ENCODE measurements around the gene NR3C2.

The NR3C2 gene

DNA sequence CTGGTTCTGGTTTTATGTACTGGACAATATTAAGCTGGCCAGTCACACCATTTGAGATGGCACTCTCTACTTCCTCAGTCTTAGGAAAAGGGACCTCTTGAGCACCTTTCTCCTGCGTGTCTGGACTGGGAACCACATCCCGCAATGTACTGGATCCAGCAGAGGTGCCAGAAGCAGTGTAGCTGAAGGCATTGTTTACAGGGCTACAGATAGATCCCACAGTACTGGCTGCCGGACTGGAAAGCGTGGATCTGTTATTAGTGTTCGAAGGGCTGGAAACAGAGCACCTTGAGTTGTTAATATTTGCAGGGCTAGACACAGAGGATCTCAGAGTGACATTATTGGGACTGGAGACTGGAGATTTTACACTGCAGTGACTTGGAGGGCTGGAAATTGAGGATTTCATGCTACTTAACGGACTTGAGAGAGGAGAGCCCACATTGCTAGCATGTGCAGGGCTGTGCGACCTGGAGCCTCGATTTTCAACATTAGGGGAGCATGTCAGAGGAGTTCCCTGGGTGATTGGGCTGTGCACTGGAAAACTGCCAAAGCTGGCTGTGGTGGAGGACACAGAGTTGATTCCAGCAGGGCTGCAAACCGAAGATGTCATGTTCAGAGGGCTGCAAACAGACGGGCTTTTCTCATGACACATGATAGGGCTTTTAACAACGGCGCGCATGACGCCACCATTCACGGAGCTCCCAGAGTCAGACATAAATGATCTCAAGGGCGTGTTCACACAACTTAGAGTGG, 6.4 kb downstream of the NR3C2 start:
- no peak for DNase-seq (ENCODE audit: low read depth, low spot score)

DNA sequence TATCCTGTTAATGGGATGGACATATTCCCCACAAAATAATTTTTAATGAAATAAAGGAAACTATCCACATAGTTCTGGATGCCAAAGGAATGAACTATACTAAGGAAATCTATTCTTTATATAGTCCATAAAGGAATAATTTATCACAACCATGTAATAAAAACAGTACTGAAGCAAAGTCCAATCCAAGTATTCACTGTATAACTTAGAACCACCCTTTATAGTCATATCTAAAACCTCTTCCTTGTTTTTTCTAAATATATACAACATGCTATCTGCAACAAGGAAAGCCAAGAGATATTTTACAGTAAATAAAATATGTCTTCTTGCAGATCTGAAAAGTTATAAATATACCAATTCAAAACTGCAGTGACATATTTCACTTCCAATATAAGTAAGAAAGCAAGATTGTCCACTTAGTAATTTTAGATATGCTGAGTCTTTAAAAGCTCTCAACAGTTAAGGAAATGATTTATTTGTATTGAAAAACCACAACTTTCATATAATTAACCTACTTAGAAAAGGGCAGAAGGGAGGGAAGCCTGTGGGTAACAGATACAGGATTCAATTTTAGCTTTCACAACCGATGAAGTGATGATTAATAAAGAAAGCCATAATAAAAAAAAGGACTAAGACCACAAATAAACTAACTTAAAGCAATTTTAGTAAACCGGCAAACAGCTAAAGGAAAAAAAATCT, 8.0 kb downstream of the NR3C2 start:
- no peak for DNase-seq (ENCODE audit: low read depth, low spot score)

DNA sequence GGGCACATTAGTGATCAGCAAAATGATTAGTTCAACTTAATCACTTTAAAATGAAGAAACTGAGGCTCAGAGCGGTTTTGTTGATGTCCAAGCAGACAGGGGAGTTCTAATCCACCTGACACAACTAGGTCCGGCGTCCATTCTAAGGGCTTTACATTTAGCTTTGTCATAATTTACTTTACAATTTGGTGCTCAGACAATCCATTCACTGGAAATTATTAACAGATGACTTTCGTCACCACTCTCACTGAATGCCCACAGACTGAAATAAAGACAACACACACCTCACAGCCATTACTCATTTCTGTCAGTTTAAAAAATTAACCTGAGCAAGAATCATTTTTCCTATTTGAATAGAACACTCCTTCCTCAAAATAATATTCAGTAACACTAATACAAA, 10.8 kb downstream of the NR3C2 start:
- no peak for DNase-seq (ENCODE audit: low read depth, low spot score)

DNA sequence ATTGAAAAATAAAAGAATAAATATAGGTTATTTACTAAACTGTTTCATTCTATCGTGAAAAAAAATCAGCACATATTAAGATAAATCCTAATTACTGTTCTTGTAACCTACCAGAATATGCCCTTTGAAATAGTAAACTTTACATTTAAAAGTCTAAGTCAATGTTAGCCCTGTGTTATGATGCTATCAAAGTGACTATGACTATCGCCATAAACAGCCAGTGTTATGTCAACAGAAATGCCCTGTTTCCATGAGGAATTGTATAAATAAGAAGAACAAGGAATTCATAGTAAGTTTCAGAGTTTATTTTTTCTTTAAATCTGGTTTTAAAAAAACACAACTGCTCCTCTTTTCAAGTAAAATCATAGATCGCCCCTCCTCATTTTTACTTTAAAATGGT, 11.4 kb downstream of the NR3C2 start:
- no peak for DNase-seq (ENCODE audit: low read depth, low spot score)

DNA sequence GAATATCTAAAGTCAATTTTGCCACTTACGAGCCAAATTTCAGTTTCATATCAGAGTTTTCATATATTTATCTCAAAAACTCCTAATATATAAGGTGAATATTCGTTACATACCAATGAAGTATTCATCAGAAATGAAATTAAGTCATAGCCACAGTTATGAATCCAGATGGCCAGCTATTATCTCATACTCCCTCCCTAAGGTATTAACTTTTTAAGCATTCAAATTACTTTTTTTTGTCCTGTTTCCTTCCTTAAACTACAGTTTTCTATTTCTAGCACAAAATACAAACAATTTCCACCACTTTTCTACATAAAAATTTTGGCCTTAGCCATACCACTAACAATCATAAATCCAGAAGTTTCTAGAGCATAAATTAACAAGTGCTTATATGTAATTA, 13.0 kb downstream of the NR3C2 start:
- DNase-seq (ENCODE audit: low read depth, low spot score): no peak

DNA sequence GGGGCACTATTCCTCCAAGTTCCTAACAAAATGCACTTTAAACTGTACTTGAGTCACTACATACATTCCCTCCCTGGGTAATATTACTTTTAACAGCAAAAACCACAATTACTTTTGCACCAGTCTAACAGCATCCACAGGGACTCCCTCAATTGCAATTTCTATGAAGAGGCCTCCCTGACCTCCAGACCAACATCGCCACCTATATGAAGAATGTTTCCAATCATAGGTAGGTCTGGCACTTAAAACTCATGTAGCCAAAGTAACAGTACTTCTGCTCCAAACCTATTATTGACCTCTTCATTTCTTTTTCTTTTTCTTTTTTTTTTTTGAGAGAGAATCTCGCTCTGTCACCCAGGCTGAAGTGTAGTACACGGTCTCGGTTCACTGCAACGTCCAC, 15.6 kb downstream of the NR3C2 start:
- DNase-seq (ENCODE audit: low read depth, low spot score): no peak

DNA sequence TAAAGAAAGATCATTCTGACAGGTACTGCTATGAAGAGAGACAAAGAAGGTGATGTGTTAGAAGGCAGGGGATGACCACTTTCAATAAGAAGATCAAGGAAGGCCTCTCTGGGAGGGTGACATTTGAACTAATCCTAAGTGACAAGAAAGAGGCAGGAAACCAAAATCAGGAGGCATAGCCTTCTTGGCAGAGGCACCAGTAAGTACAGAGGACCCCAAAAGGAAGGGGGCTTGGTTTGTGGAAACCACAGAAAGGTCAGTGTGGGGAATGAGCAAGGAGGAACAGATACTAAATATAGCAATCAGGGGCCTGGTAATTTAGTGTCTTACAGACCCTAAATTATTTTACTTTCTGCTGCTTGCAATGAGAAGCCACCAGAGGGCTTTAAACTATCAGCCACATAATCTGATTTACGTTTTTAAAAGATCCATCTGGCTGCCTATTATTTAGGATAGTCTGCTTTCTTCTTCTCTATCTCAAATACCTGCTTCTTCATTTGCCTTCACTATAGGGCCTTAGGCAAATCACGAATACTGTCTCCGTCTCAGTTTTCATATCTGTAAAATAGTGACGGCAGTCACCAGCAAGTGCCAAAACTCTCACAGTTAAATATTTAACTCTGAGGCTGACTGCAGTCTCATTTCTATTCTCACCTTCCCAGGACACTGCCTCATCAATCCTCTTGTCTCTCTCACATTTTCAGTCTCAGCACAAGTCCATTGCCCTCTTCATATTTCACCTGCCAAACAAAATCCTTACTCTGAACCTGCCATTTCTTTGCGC, 16.7 kb downstream of the NR3C2 start:
- DNase-seq (ENCODE audit: low read depth, low spot score): no peak

DNA sequence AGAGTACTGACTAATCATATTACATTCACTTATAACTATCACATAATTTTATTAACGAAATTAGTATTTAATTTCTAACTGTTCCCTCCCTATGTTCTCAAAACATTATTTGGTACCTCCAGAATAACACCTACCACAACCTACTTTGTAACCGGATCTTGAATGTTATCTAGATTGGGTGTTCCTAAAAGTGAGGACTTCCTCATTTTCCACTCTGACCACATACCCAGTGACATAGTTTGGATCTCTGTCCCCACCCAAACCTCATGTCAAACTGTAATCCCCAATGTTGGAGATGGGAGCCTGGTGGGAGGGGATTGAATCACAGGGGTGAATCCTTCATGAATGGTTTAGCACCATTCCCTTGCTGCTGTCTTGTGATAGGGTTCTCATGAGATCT, 21.8 kb downstream of the NR3C2 start:
- no peak for DNase-seq (ENCODE audit: low read depth, low spot score)

DNA sequence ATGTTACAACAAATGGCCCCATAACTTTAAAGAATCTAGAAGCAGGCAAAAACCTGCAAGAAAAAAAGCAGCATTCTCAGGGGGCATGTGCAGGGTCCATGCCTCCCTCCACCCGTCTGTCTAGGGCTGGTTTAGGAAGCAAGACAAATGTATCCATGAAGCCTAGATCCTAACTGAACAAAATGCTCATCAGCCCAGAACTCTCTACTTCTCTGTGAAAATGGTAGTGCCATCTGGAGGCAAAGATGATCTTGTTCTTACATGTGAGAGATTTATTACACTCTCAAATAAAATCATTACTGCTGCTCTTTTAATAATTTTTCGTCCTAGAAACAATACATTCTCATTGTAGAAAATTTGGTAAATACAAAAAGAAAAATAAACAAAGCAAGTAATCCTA, 26.7 kb downstream of the NR3C2 start:
- no peak for DNase-seq (ENCODE audit: low read depth, low spot score)

DNA sequence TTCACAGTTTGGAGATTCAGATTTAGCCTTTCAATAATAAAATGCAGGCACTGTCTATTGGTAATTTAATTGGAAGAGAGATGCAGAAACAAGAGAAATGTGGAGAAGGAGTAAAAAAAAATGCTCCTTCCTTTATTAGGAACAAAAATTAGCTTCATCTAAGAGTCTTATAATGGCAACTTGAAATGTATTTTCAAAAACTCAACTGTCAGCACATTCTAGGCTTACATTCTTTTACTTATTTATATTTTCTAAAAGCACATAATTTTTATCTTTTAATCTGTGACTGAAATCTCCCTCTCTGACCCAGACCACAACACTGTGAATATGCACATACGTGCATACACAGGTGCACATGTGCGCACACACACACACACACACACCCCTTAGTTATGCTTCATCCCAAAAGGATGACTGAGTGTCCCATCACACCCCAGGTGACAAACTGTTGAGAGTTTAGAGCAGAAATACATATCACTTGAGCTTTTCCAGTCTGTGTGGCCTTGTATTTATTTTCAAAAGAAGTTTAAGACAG, 29.7 kb downstream of the NR3C2 start:
- no peak for DNase-seq (ENCODE audit: low read depth, low spot score)

DNA sequence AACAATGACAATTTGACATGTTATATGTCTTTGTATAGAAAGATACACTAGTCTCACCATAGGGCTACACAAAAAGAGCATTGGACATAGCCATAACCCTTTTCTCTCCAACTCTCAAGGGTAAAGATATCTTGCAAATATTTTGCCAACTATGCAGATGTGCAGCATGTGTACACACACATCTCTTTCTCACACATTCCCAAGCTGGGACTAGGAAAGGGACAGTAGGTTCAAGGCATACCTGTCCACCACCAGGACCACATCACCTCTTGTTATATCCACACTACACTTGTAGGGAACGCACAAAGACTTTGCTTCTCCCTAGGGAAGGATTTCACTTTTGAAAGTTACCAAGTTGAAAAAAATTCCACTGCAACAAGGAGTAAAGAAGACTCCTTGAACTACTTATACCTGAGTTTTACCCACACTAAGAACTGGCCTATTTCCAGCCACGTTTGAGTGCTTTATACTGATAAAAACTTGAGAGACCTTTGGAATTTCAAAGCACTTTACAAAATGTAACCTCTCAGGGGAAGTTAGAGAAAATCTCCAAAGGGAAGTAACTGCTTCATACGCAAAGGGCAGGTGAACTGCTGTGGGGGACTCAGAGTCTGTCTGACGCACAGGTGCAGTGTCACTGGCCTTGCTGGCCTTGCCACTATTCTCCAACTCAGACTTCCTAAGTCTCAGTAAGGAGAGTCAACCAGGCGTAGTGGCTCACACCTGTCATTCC, 36.9 kb downstream of the NR3C2 start:
- DNase-seq (ENCODE audit: low read depth, low spot score): no peak

DNA sequence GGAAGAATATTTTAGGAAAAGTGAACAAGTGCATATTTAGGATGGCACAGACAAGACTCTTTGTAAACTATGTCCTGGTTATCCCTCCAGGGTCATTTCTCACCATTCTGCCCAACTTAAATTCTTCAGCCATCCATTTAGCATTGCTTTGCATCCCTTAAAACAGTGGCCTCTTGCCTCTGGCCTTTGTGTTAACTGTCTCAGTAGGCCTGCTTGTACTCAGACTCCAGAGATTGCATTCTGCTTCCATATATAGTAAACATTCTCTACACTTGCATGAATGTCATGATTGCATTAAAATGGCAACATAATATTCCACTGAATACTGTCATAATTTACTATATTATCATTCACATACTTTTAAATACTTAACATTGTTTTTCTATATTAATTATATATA, 43.2 kb downstream of the NR3C2 start:
- no peak for DNase-seq (ENCODE audit: low read depth, low spot score)

DNA sequence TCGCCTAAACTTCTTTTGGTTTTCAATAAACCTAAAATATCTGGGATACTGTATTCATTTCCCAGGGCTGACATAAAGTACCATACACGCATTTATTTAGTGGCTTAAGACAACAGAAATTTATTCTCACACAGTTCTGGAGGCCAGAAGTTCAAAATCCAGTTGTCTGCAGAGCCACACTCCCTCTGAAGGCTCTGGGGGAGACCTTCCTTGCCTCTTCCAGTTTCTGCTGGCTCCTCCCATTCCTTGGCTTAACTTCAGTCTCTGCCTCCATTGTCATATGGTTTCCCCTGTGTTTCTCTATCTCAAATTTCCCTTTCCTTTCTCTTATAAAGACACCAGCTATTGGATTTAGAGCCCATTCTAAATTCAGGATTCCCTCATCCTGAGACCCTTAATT, 44.4 kb downstream of the NR3C2 start:
- DNase-seq (ENCODE audit: low read depth, low spot score): no peak

DNA sequence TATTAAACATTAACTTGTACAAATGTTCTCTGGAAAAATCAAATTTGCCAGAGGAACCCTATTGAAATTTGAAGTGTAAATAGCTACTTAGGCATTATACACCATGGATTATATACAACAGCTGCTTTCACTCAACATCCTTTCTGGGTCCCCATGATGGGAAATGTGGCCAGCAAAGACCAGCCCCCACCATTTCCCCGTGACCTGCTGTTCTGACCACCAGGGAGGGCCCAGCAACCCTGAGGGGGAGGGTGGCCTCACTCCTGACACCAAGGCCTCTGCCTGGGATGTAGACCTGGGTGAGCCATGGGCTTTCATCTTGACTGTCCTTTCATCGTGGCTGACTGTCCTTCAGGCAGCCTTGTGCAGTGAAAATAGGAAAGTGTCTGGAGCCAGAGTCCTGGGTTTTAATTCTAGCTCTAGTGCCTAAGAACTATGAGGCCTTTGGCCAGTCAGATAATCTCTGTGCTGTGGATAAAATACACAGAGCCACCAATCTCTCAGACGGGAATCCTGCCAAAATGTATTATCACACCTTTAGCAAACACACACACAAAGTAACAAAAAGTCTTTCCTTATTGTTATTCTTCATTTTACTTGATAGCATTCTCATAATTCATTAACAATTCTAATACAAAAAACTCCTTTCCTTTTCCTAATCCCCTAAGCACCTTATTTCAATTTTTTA, 45.1 kb downstream of the NR3C2 start:
- no peak for DNase-seq (ENCODE audit: low read depth, low spot score)

DNA sequence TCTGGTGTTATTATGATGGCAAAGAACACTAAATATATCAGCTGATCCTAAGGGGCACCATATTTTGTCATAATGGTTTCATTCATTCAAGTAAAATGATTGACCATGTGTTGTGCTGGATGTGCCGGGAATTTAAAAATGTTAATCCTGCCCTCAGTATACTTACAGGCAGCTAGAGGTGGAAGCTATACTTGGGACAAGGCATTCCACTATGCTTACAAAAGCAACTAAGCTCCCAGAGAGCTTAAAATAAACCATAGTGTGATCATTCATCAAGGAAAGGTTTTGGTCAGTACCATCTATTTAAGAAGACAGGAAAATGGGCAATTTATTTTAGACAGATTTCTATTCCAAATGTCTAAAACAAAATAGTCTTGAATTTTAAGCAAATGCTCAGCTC, 46.4 kb downstream of the NR3C2 start:
- no peak for DNase-seq (ENCODE audit: low read depth, low spot score)

DNA sequence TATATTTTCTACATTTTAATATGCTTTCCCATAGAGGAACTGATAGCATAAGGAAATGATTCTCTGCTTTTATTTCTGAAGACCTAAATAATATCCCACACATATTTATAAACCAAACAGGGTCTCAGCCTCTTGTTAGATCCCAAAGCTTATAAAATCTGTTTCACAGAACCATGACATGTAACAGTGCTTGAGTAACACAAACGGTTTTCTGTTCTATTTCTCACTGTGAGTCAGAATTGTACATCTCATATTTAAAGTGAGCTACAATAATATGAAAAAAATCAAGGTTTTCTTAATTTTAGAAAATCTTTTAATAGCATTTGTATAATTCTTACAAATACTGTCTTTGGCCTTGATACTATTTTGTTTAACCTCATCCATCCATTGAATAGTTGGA, 51.2 kb downstream of the NR3C2 start:
- no peak for DNase-seq (ENCODE audit: low read depth, low spot score)

DNA sequence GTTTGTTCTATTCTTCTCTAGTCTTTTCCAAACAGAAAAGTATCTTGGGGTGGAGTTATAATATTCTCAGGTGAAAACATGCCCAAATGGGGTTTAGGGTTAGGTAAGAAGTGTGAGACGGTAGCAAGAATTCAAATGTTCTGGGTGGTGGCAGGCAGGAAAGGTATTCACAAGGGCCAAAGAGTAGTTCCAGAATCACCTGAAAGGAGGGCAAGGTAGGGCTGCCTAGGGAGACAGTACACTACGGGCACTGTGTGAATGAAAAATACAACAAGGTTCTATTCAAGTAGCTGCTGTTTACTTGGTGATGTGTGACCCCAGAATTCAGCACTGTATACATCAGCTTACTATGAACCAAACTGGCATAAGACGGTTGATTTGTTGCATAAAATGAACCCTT, 51.9 kb downstream of the NR3C2 start:
- no peak for DNase-seq (ENCODE audit: low read depth, low spot score)

DNA sequence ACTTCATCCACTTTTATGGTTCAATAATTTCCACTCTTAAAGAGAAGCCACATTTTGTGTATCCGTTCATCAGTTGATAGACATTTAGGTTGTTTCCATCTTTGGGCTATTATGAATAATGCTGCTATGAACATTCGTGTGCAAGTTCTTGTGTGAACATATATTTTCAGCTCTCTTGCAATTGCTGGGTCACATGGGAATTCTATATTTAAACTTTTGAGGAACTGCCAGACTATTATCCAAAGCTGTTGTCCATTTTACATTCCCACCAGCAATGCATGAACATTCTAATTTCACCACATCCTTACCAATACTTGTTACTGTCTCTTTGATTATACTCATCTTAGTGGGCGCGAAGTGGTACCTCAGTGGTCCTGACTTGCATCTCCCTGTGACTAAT, 61.9 kb downstream of the NR3C2 start:
- no peak for DNase-seq (ENCODE audit: low read depth, low spot score)

DNA sequence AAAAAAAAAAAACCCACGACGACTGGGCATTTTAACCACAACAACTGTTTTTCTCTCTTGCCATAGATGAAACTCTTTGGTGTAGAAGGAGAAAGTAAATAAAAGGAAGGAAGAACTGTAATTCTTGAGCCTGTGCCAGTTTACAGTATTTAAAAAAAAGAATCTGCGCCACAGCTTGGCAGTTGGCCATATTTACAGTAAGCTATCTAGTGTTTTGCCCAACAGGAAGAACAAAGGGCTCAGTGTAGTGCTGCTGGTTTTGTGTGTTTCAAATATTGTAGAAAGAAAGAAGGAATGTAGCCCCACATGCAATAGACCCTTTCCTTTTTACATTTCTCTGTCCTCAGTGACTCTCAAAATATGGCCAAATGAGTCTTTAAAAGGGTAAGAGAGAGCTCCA, 66.1 kb downstream of the NR3C2 start:
- DNase-seq (ENCODE audit: low read depth, low spot score): peak; percentile 37

DNA sequence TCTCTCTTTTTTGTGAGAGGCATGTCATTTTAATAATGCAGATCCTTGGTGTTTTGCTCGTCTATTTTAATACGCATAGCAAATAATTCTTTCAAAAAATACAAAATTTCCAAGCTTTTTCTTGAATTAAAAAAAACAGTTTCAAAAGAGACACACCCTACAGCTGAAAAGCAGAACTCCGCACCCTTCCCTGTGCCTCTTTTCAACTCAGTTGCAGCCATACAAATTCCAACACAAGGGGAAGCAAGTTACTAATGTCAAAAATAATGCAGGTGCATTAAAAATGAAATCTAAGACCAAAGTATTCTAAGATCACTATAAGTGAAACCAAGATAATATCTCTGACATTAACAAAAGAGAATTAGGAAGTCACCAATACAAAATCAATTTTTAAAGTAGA, 66.6 kb downstream of the NR3C2 start:
- DNase-seq (ENCODE audit: low read depth, low spot score): no peak

DNA sequence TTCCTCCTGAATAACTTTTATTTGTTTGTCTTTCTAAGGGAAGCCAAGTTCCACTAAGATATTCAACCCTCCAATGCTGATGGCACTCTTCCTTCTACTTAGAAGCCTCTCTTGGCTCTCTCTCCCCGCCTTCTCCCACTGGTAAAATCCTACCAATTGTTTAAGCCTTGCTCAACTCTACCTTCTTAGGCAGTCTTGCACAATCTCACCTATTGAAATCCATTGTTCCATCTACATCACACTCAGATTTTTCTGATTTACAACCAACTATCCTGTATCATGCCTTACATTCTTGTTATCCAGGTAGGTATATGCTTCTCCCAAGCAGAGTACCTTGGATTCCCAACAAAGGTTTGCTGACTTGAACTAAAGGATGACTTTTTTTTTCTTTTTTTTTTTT, 69.1 kb downstream of the NR3C2 start:
- no peak for DNase-seq (ENCODE audit: low read depth, low spot score)

Measured in smooth muscle cell of the brain vasculature (primary cell).